HepG2 (cell line): Measurements from ENCODE around the gene PDILT. TPM values are rescaled to one million over a fixed set of nuclear protein-coding genes. Genes with fewer than 3 reads are reported as not detected.

Source experiments
- ARID3A ChIP-seq: IDR thresholded peaks from 2 replicates; pipeline ENCODE4 v1.6.1; 2012; ENCODE audit warnings: low read depth, low read length, improper control_type of control experiment
- DBP ChIP-seq: sonication (generic); formaldehyde crosslinking; IDR thresholded peaks from 2 replicates; pipeline ENCODE4 v1.4.0; 2020; ENCODE audit warnings: missing genetic modification reagents; ENCODE audit errors: not compliant biosample characterization
- HMGXB4 ChIP-seq, 2 experiments: sonication (generic) in 1 of 2; formaldehyde crosslinking in 1 of 2; IDR thresholded peaks; 2 replicates each; pipeline versions ENCODE4 v1.4.0 to v1.6.1; 2018 to 2020; ENCODE audit warnings: missing genetic modification reagents in 2 of 2, borderline replicate concordance in 1 of 2, low read depth in 1 of 2, mild to moderate bottlenecking in 1 of 2, missing biosample characterization in 1 of 2
- IKZF5 ChIP-seq: IDR thresholded peaks from 2 replicates; pipeline ENCODE4 v1.6.1; 2018; ENCODE audit warnings: missing genetic modification reagents, mild to moderate bottlenecking, missing compliant biosample characterization
- MTA3 ChIP-seq: sonication (generic); formaldehyde crosslinking; IDR thresholded peaks from 2 replicates; pipeline ENCODE4 v1.4.0; 2020; ENCODE audit warnings: missing genetic modification reagents
- THAP8 ChIP-seq: sonication (generic); formaldehyde crosslinking; IDR thresholded peaks from 2 replicates; pipeline ENCODE4 v1.5.1; 2020; ENCODE audit warnings: missing genetic modification reagents, mild to moderate bottlenecking, borderline replicate concordance
- ZNF280D ChIP-seq: sonication (generic); formaldehyde crosslinking; IDR thresholded peaks from 2 replicates; pipeline ENCODE4 v1.5.1; 2020; ENCODE audit warnings: mild to moderate bottlenecking, missing genetic modification reagents
- ZNF646 ChIP-seq: sonication (generic); formaldehyde crosslinking; IDR thresholded peaks from 2 replicates; pipeline ENCODE4 v1.9.0; 2021; ENCODE audit warnings: mild to moderate bottlenecking, missing genetic modification reagents
- ZNF792 ChIP-seq: IDR thresholded peaks from 2 replicates; pipeline ENCODE4 v1.6.1; 2016
- ZSCAN22 ChIP-seq: sonication (generic); formaldehyde crosslinking; IDR thresholded peaks from 2 replicates; pipeline ENCODE4 v1.4.0; 2020; ENCODE audit warnings: mild to moderate bottlenecking, missing genetic modification reagents
- ZSCAN29 ChIP-seq: sonication (generic); formaldehyde crosslinking; conservative IDR thresholded peaks from 2 replicates; pipeline ENCODE4 v1.4.0; 2020; ENCODE audit warnings: mild to moderate bottlenecking, missing genetic modification reagents
- polyA plus RNA-seq, 8 experiments: library from polyadenylated mRNA; depleted of rRNA in 3 of 8; stranded (reverse) in 7 of 8; unstranded in 1 of 8; fragments of >200 nt; fragmentation: Illumina TruSeq in 4 of 8; extraction: Trizol in 4 of 8; gene quantifications; 2 replicates each; pipeline versions ENCODE4 v1.2.1 to v1.2.3, GENCODE V29; 2011 to 2016; ENCODE audit warnings: low read depth in 4 of 8, missing spikeins in 1 of 8, mixed read lengths in 1 of 8; ENCODE audit not compliant: insufficient read depth in 1 of 8
- total RNA-seq, 5 experiments: library from RNA; depleted of rRNA; stranded (reverse); fragments of >200 nt; fragmentation: Illumina TruSeq; extraction: Trizol; gene quantifications; 2 replicates each; pipeline ENCODE4 v1.2.3, GENCODE V29; 2016; ENCODE audit warnings: low read depth in 1 of 5

The PDILT gene
- total and polyA plus RNA-seq, 2 of the 13 experiments (the other 11 are each of a cell fraction or from before 2014, with no cell fraction given) = not detected

GRCh38 chr16:20397468-20398074 is 7.0 kb downstream of the PDILT start (continued):
- no peak for TF ChIP-seq ZNF646 (CRISPR knock-in tag)
- TF ChIP-seq THAP8 = no peak
- TF ChIP-seq IKZF5 (CRISPR knock-in tag) = peak; percentile 58; the same call in 1 of the 2 replicates
- no peak; the same call in 1 of the 2 replicates for TF ChIP-seq ZNF792 (CRISPR knock-in tag)
- TF ChIP-seq DBP = no peak
- no peak for TF ChIP-seq MTA3
- no peak for TF ChIP-seq ZSCAN22
- TF ChIP-seq ZSCAN29 = no peak
- peak; percentile 92 for TF ChIP-seq ZNF280D
- TF ChIP-seq HMGXB4 (CRISPR knock-in tag; IDR thresholded peaks at IDR 0.05; ENCODE audit: borderline replicate concordance in 1 of 2, low read depth in 1 of 2) = no peak
- TF ChIP-seq ARID3A = peak; percentile 51; the same call in 1 of the 2 replicates
